Pancreas (tissue), 10 donors: ENCODE results near the gene FCER2. TPM values are rescaled to one million over a fixed set of nuclear protein-coding genes. Genes with fewer than 3 reads are reported as not detected.
"Not testable (repeated sequence)": the region's sequence is repeated elsewhere in the genome, so short reads cannot be mapped to it uniquely, and the experiment has no call there.

ENCODE experiments used
- ATAC-seq, 4 donors: fragments of 200-7000 bp; cut with Tn5 transposase; one replicate each; pipeline versions ENCODE4 v1.8.0 to v1.9.1; 2020; ENCODE audit warnings: mild to moderate bottlenecking in 4 of 4, moderate library complexity in 4 of 4
- DNase-seq, 6 donors: peaks; one replicate each; pipeline ENCODE4 v3.0.0-alpha.2; 2020
- FAIRE-seq: peaks from 2 replicates; lab custom pipeline; 2012; peaks lifted over from hg19 to GRCh38; lab: Jason Lieb, UNC
- H3K27ac ChIP-seq, 4 donors: fragments of 200-600 bp; sonication (generic); 1 replicate in 3 of 4; 2 replicates in 1 of 4; pipeline versions ENCODE4 v1.5.0 to v1.8.0; 2020
- H3K27me3 ChIP-seq, 4 donors: fragments of 200-600 bp; one replicate each; pipeline ENCODE4 v1.8.0; 2021
- H3K36me3 ChIP-seq, 3 donors: fragments of 200-600 bp; sonication (generic) in 1 of 3; one replicate each; pipeline versions ENCODE4 v1.5.0 to v1.8.0; 2020 to 2021
- H3K4me1 ChIP-seq, 3 donors: fragments of 200-600 bp; one replicate each; pipeline ENCODE4 v1.8.0; 2021
- H3K4me3 ChIP-seq, 4 donors: fragments of 200-600 bp; sonication (generic) in 2 of 4; one replicate each; pipeline versions ENCODE4 v1.5.0 to v1.8.0; 2020 to 2021
- H3K9me3 ChIP-seq, 4 donors: fragments of 200-600 bp; one replicate each; pipeline ENCODE4 v1.8.0; 2021
- CTCF ChIP-seq, 4 donors: fragments of 200-600 bp; sonication (generic) in 3 of 4; IDR thresholded peaks; one replicate each; pipeline versions ENCODE4 v1.5.0 to v1.8.0; 2021; ENCODE audit warnings: antibody characterized with exemption in 4 of 4
- WGBS, 2 donors: extraction: QIAGEN DNeasy Blood & Tissue Kit; methylation state at CpG; one replicate each; pipeline ENCODE4 v1.1.7; 2013; 5-methylcytosine and 5-hydroxymethylcytosine counted together
- intact Hi-C, 3 donors: fragments of 100-400 bp; cut with DNase I; formaldehyde crosslinking; loops; one replicate each; pipeline versions ENCODE4 v1.11.1 to v1.14.2; 2022
- polyA plus RNA-seq, 2 donors: library from polyadenylated mRNA; stranded (reverse); fragments of 200-250 nt; gene quantifications; one replicate each; pipeline ENCODE4 v1.2.3, GENCODE V29; 2013
- total RNA-seq, 6 donors: library from RNA; stranded (reverse); fragmentation: NEBNext Ultra II Directional in 4 of 6; extraction: Animal tissue kit (Norgen Biotek cat#: 25700) in 4 of 6; gene quantifications; one replicate each; pipeline versions ENCODE4 v1.2.1 to v1.2.4, GENCODE V29; 2021 to 2023
- donor health status: healthy with polysubstance abuse.
- donor health status: DM: no; HTN: no; CAD: no; lungs with moderate emphysema.
- donor health status: DM: no; HTN: no; CAD: no.
- donor health status: control.
- donor health status: control.
- donor health status: Bipolar disorder and iron deficiency.
- donor health status: DM: yes; HTN: yes; CAD: no.
- donor health status: DM: no; HTN: no; CAD: no.
- donor health status: DM: no; HTN: no; CAD: no.
- donor health status: DM: yes; HTN: yes; CAD: no.

FCER2 gene
- total and polyA plus RNA-seq, 8 donors, result 0.08 to 0.51 (median 0.19) TPM; not detected in 5

- FAIRE-seq (no peak), DNase-seq (no peak), ATAC-seq (peak in 2 of 4 donors; percentile 28 to 47)
- Histone ChIP-seq H3K27me3 (no peaks in the 10 kb centered on the region), H3K9me3 (no peaks in the 10 kb centered on the region), H3K4me3 (no peak within 1 kb of the TSS), H3K27ac (no peak within 1 kb of the TSS), H3K36me3 (no peaks in the 10 kb centered on the region), H3K4me1 (no peaks in the 10 kb centered on the region)
- intact Hi-C loops, result no loop called here
- no peak for TF ChIP-seq CTCF (IDR thresholded peaks at IDR 0.05)
- 46 to 49% methylated on average over 7 of the region's 7 CpGs for WGBS, 2 donors
Measured at GRCh38 chr19:7746903-7747884, 45.3 kb upstream of the FCER2 start, which contains the start of gene CD209. TSS of gene CD209 (minus strand) at chr19:7747534. CDS start at chr19:7747511, 23 bp downstream.

- H3K27me3 ChIP-seq, intact Hi-C loops, ATAC-seq, FAIRE-seq, H3K4me1 ChIP-seq, H3K9me3 ChIP-seq, H3K36me3 ChIP-seq, H3K27ac ChIP-seq, H3K4me3 ChIP-seq, DNase-seq: not testable (repeated sequence)
- 55 to 59% methylated on average over 4 of the region's 4 CpGs for WGBS, 2 donors
Measured at GRCh38 chr19:7746306-7746705, 44.4 kb upstream of the FCER2 start.

- FAIRE-seq (no peak), ATAC-seq (no peak)
- intact Hi-C loops, result no loop called here
Measured at GRCh38 chr19:7744871-7745650, 43.1 kb upstream of the FCER2 start.

GRCh38 chr19:7744199-7744786 lies 42.4 kb upstream of the FCER2 start:
- 45 to 56% methylated on average over 5 of the region's 5 CpGs for WGBS, 2 donors
- TF ChIP-seq CTCF (IDR thresholded peaks at IDR 0.05), result no peak
- no peak for ATAC-seq
- Histone ChIP-seq H3K4me1 (no peaks in the 10 kb centered on the region), H3K27me3 (no peaks in the 10 kb centered on the region), H3K4me3 (no peak overlapping the region), H3K36me3 (no peaks in the 10 kb centered on the region), H3K9me3 (no peaks in the 10 kb centered on the region), H3K27ac (no peak overlapping the region)
- intact Hi-C loops, result no loop called here
- FAIRE-seq, result no peak
- DNase-seq, result no peak

More at GRCh38 chr19:7744871-7745650, 43.1 kb upstream of the FCER2 start:
- H3K27ac ChIP-seq, result no peak overlapping the region
- TF ChIP-seq CTCF (IDR thresholded peaks at IDR 0.05), result no peak
- H3K4me1 ChIP-seq, result no peaks in the 10 kb centered on the region
- H3K27me3 ChIP-seq, result no peaks in the 10 kb centered on the region
- no peak for DNase-seq
- no peak overlapping the region for H3K4me3 ChIP-seq
- H3K36me3 ChIP-seq, result no peaks in the 10 kb centered on the region
- WGBS, 2 donors, result 46 to 69% methylated on average over 11 to 12 of the region's 12 CpGs
- no peaks in the 10 kb centered on the region for H3K9me3 ChIP-seq

GRCh38 chr19:7743425-7743841 lies 41.5 kb upstream of the FCER2 start:
- intact Hi-C loops, result no loop called here
- 51 to 63% methylated on average over 2 of the region's 2 CpGs for WGBS, 2 donors
- TF ChIP-seq CTCF (IDR thresholded peaks at IDR 0.05), result no peak
- FAIRE-seq (no peak), DNase-seq (no peak), ATAC-seq (no peak)
- no peak overlapping the region for H3K27ac ChIP-seq
- H3K4me1 ChIP-seq, result no peaks in the 10 kb centered on the region
- no peaks in the 10 kb centered on the region for H3K27me3 ChIP-seq
- H3K9me3 ChIP-seq, result no peaks in the 10 kb centered on the region
- H3K4me3 ChIP-seq, result no peak overlapping the region
- H3K36me3 ChIP-seq, result no peaks in the 10 kb centered on the region
